Measurements from ENCODE around the gene ZNF500.

Gene ZNF500

GRCh38 chr16:4766875-4767628, at the start of gene ZNF500:
Gene ZNF500, minus strand, starts transcription at chr16:4767162. Its CDS starts 1,184 bp downstream, at chr16:4765978.
- DNase-seq (ENCODE audit: low read depth) = peak; percentile 97
- H3K4me3 ChIP-seq (ENCODE audit: low read depth, low read length) = peak within 1 kb of the TSS; percentile 92
- TF ChIP-seq CTCF (conservative IDR thresholded peaks at IDR 0.05; ENCODE audit: low read depth, low read length) = no peak

GRCh38 chr16:4814542-4815173, 47.7 kb upstream of the ZNF500 start:
- DNase-seq (ENCODE audit: low read depth) = peak; percentile 20
- no peak overlapping the region for H3K4me3 ChIP-seq (ENCODE audit: low read depth, low read length)
- TF ChIP-seq CTCF (conservative IDR thresholded peaks at IDR 0.05; ENCODE audit: low read depth, low read length) = peak; percentile 25

GRCh38 chr16:4814046-4814445, 47.1 kb upstream of the ZNF500 start:
- no peak for TF ChIP-seq CTCF (conservative IDR thresholded peaks at IDR 0.05; ENCODE audit: low read depth, low read length)
- no peak for DNase-seq (ENCODE audit: low read depth)
- H3K4me3 ChIP-seq (ENCODE audit: low read depth, low read length) = no peak overlapping the region

DNA sequence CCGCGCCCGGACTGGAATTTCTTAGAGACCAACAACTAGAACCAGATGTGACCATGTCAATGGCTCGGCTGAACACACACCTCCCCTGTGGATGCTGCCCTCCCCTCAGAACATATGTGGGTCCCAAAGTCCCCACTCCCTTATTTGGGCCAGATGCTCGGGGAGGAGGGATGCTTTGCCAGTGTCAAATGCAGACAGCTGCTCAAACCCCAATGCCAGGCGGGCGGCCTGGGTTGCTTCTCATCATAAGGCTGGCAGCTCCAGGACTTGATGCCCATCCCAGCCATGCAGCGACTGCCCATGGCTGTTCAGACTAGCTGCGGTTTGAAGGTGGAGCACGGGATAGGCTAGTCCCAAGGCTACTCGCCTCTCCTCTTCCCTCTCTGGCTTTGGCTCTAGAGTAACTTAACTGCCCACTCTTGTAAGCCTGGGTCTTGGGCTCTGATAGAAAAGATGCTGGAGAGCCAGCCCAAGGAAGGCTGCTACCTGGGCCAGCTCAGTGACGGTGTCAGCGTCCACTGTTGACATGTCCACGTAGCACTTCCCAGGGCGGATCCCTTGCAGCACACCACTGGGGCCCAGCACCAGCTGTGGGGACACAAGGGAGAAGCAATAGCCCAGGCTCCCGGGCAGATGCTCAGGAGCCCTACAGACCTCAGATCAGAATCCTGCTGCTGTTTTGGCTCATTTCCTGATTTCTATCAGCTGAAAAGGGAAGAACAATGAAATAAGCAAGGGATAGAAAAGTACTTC, 46.5 kb upstream of the ZNF500 start:
- H3K4me3 ChIP-seq (ENCODE audit: low read depth, low read length) = no peak overlapping the region
- no peak for DNase-seq (ENCODE audit: low read depth)
- no peak for TF ChIP-seq CTCF (conservative IDR thresholded peaks at IDR 0.05; ENCODE audit: low read depth, low read length)

- TF ChIP-seq CTCF (conservative IDR thresholded peaks at IDR 0.05; ENCODE audit: low read depth, low read length) = no peak
- H3K4me3 ChIP-seq (ENCODE audit: low read depth, low read length) = no peak overlapping the region
- DNase-seq (ENCODE audit: low read depth) = no peak
Observed at GRCh38 chr16:4811773-4812172, 44.8 kb upstream of the ZNF500 start.

DNA sequence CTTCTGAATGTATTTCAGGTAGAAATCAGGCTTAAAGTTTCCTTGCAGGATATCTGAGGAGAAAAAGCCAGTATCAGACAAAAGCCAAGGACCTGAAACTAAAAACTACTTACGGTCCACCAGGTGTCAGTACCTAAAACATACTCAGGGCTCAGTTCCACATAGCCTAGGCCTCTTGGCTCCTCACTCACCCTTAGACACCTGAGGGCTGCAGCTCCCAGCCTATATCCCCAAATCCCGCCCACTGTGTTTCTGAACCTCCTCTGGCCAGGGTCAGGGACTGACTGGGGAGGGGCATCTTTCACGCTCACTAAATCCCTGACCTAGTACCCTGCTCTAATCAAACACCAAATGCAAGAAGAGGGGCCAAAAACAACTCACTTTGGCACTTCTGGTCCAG, 44.3 kb upstream of the ZNF500 start:
- TF ChIP-seq CTCF (conservative IDR thresholded peaks at IDR 0.05; ENCODE audit: low read depth, low read length) = no peak
- no peak overlapping the region for H3K4me3 ChIP-seq (ENCODE audit: low read depth, low read length)
- DNase-seq (ENCODE audit: low read depth) = no peak
